ENCODE measurements around the gene WDR86. TPM values are rescaled to one million over a fixed set of nuclear protein-coding genes. Genes with fewer than 3 reads are reported as not detected.
A peak's percentile ranks its signal among the peaks of the same experiment; 100 is the strongest.

Gene WDR86
- polyA plus RNA-seq, 4 donors, result 24.8 to 48.7 (median 25.9) TPM

GRCh38 chr7:151428378-151429236, 18.8 kb upstream of the WDR86 start:
- DNase-seq (ENCODE audit: low read depth in 4 of 4, low spot score in 3 of 4), result peak; percentile 69 to 88 (median 80)

GRCh38 chr7:151427705-151428377, 18.0 kb upstream of the WDR86 start:
- no peak for DNase-seq (ENCODE audit: low read depth in 4 of 4, low spot score in 3 of 4)

GRCh38 chr7:151426904-151427704, 17.3 kb upstream of the WDR86 start:
- no peak for DNase-seq (ENCODE audit: low read depth in 4 of 4, low spot score in 3 of 4)

- no peak for DNase-seq (ENCODE audit: low read depth in 4 of 4, low spot score in 3 of 4)
These were observed 16.6 kb upstream of the WDR86 start for GRCh38 chr7:151426441-151426903.

- no peak for DNase-seq (ENCODE audit: low read depth in 4 of 4, low spot score in 3 of 4)
These were observed 16.0 kb upstream of the WDR86 start for GRCh38 chr7:151425670-151426440.

- DNase-seq (ENCODE audit: low read depth in 4 of 4, low spot score in 3 of 4), result no peak
These were observed 15.0 kb upstream of the WDR86 start for GRCh38 chr7:151424799-151425198.

GRCh38 chr7:151423936-151424335, 14.1 kb upstream of the WDR86 start:
- DNase-seq (ENCODE audit: low read depth in 4 of 4, low spot score in 3 of 4), result no peak

- no peak for DNase-seq (ENCODE audit: low read depth in 4 of 4, low spot score in 3 of 4)
These were observed 13.4 kb upstream of the WDR86 start for GRCh38 chr7:151423226-151423625.

- DNase-seq (ENCODE audit: low read depth in 4 of 4, low spot score in 3 of 4), result no peak
These were observed 12.4 kb upstream of the WDR86 start for GRCh38 chr7:151422212-151422611.

- no peak for DNase-seq (ENCODE audit: low read depth in 4 of 4, low spot score in 3 of 4)
These were observed 10.3 kb upstream of the WDR86 start for GRCh38 chr7:151420144-151420543.

- DNase-seq (ENCODE audit: low read depth in 4 of 4, low spot score in 3 of 4), result no peak
These were observed 7.1 kb upstream of the WDR86 start for GRCh38 chr7:151416941-151417315.

GRCh38 chr7:151416112-151416940, 6.5 kb upstream of the WDR86 start:
- DNase-seq (ENCODE audit: low read depth in 4 of 4, low spot score in 3 of 4), result no peak

GRCh38 chr7:151415375-151416105, 5.7 kb upstream of the WDR86 start:
- DNase-seq (ENCODE audit: low read depth in 4 of 4, low spot score in 3 of 4), result no peak

GRCh38 chr7:151413241-151413640, 3.4 kb upstream of the WDR86 start:
- DNase-seq (ENCODE audit: low read depth in 4 of 4, low spot score in 3 of 4), result no peak

GRCh38 chr7:151412318-151412717, 2.5 kb upstream of the WDR86 start:
- DNase-seq (ENCODE audit: low read depth in 4 of 4, low spot score in 3 of 4), result no peak

- DNase-seq (ENCODE audit: low read depth in 4 of 4, low spot score in 3 of 4), result no peak
These were observed 1.7 kb upstream of the WDR86 start for GRCh38 chr7:151411551-151411950.

GRCh38 chr7:151410405-151411390, 860 bp upstream of the WDR86 start:
- peak in 2 of 4 donors; percentile 50 to 55 for DNase-seq (ENCODE audit: low read depth in 4 of 4, low spot score in 3 of 4)
